GM18505 (cell line): ENCODE results near the gene DNPH1.

ENCODE experiments used
- ATAC-seq: cut with Tn5 transposase; IDR thresholded peaks from one replicate; pipeline ENCODE4 v1.9.1; 2021; ENCODE audit not compliant: unreplicated experiment
- POLR2A ChIP-seq: IDR thresholded peaks from 4 replicates; pipeline ENCODE4 v1.6.1; 2011; ENCODE audit warnings: borderline replicate concordance; ENCODE audit not compliant: insufficient read depth, insufficient read length; ENCODE audit errors: extremely low read depth

The DNPH1 gene

DNA sequence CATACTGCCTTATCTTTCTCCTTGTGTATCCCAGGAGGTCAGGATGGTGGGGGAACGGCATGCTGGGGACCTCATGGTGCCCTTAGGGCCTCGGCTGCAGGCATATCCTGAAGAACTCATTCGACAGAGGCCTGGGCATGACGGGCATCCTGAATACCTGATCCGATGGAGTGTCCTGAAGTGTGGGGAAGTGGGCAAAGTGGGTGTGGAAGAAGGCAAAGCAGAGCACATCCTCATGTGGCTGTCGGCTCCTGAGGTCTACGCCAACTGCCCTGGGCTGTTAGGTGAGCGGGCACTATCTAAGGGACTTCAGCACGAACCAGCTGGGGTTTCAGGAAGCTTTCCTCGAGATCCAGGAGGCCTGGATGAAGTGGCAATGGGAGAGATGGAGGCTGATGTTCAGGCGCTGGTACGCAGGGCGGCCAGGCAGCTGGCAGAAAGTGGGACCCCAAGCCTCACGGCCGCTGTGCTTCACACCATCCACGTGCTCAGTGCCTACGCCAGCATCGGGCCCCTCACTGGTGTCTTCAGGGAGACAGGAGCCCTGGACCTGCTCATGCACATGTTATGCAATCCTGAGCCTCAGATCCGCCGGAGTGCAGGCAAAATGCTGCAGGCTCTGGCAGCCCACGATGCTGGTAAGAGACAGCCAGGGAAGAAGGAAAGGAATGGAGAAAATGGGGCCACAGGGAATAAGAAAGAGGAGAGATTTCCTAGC, 44.9 kb downstream of the DNPH1 start:
- no peak for ATAC-seq

DNA sequence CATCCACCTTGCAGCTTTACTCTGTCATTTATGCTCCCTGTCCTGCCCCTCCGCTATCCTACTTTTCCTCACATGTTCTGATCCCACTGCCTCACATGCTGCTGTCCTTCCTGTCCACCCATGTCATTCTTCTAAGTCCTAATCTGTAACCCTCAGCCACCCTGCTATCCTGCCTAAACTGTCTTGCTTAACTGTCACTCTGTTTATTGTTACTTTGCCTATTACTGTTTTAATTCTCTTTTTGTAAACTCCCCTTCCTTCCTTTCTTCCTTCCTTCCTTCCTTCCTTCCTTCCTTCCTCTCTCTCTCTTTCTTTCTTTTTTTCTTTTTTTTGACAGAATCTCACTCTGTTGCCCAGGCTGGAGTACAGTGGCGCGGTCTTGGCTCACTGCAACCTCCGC, 45.8 kb downstream of the DNPH1 start:
- ATAC-seq: no peak
- no peak for TF ChIP-seq POLR2A

More for the DNA sequence above, 44.9 kb downstream of the DNPH1 start:
- TF ChIP-seq POLR2A: no peak

DNA sequence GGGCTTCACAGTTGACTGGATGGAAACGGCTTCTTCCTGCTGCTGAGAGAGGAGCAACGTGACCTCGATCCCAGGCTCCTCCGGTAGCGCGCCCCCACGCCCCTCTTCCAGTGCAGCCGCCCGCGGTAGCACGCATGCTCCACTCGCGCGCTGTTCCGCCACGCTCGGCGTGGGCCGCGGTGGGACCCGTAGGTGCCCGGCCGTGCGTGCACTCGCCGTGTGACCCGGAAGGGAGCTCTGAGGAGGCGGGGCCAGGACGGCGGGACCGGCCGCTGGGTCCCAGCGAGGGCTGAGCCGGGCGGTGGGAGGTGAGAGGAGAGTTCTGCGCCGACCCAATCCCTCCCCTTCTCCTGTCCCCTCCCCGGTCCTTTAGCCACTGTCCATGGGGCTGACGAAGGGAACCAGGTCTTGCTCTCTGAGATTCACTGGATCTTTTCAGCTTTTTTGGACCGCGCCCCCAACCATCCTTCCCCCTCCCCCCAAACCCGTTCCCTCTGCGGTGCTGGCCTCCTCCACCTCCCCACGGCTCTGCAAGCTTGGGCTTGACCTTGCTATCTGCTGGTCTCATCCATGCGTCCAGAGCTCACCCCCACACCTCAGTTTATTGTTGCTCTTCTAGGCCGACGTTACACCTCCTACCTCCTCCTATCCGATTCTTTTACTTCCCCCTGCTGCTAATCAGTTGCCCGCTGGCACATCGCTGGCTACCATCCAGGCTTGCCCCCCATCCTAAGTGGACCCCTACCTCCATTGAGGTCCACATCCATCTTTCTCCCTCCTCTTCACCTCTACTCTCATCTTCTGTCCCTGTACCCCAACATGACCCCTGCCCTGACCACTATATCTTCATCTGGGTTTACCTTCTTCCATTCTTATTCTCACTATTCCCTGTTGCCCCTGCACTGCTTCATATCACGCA, 47.1 kb downstream of the DNPH1 start, which contains the start of gene CUL9:
Gene CUL9 (plus strand): TSS at position 255 of the 919 bp plus-strand sequence. CDS start 2,115 bp downstream, outside the sequence.
- peak; percentile 90 for TF ChIP-seq POLR2A
- peak; percentile 90 for ATAC-seq

DNA sequence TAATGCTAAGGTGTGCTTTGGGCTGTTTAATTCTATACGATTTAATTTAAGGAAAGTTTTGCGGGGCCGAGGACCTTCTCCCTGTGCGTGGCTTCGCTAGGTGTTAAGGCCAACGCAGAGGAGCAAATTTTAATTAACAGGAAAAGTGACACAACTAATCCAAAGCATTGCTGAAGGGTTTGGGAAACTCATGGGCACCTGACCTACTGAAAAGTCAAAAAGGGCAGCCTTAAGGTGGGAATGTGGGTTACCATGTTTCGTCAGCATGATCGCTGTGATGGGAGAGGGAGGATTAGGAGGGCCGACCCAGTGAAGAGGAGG, 47.7 kb downstream of the DNPH1 start:
- TF ChIP-seq POLR2A: no peak
- ATAC-seq: no peak

DNA sequence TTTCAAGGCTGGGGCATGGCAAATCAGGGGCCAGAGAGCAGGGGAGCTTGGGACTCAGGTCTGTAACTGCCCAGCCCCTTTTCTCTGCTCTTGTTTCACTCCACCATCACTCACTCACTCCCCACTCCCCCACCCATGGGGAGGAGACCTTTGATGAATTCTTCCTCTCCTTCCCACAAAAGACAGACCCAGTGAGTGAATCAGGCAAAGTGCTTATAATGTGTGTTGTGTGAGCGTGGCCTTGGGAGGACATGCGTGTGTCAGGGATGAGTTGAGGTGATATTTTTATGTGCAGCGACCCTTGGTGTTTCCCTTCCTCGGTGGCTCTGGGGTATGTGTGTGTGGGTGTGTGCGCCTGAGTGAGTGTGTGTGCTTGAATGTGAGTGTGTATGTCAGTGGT, 48.3 kb downstream of the DNPH1 start:
- no peak for TF ChIP-seq POLR2A
- no peak for ATAC-seq

DNA sequence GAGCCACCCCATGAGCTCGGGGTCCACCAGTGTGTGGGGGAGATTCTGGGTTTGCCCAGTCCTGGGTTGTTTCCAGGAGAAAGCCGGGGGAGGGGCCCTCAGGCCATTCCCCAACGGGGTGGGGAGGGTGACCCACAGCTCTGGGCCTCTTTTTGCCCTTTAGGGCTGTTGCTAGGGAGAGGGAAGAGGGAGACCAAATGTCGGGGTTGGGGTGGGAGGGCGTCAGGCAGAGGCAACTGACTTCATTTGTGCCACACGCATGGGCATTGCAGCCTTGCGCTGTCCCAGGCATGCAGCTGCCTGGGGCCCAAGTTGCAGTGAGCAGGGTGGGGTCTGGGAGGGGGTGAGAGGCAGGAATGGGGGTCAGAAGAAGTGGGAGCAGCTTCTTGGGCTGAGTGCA, 49.2 kb downstream of the DNPH1 start:
- ATAC-seq: no peak

DNA sequence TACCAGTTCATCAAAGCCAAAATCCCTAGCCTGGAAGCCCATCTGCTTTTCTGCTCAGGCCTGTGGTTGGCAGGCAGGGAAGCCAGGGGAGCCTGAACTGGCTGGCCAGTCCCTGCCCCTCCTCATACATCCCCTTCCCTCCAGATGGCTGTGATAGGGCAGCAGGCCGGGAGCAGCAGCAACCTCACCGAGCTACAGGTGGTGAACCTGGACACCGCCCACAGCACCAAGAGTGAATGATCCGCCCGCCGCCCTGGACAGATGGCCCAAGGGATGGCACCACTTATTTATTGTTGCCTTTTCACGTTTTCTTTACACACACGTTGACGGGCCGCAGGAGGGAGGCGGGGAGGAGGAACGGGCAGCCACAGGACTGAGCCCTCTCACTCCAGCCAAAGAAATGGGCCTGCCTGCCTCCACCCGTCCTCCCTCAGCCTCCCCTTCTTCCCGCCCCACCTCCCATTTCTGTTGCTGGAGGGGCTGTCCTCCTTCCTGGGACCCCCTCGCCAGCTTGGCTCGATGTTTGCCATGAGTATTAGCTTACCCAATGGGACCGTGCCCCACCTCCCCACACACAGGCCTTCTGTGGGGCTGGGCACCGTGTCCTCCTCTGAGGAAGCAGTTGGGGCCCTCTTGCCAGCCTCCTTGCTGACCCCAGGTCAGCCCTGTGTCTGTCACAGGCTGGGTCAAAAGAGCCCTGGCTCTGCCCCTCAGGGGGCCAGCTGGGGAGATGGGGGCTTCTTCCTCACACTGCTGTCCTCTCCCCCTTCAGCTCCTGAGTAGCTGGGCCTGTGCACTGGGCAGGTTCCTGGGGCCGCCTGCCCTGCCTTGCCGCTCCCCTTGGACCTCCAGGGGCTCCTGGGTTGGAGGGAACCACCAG, 50.1 kb downstream of the DNPH1 start:
- ATAC-seq: no peak
- TF ChIP-seq POLR2A: no peak

More for the DNA sequence above, 49.2 kb downstream of the DNPH1 start:
- TF ChIP-seq POLR2A: no peak

DNA sequence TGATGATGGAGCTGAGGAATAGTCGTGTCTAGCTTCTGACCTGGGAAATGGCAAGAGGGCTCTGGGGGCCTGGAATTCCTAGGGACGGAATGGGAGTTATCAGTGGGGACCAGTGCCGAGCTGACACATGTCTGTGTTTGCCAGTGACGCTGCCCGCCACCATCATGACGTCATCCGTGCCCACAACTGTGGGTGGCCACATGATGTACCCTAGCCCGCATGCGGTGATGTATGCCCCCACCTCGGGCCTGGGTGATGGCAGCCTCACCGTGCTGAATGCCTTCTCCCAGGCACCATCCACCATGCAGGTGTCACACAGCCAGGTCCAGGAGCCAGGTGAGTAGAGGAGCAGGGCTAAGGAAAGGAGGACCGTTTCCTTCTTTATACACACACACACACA, 51.1 kb downstream of the DNPH1 start:
- ATAC-seq: no peak

DNA sequence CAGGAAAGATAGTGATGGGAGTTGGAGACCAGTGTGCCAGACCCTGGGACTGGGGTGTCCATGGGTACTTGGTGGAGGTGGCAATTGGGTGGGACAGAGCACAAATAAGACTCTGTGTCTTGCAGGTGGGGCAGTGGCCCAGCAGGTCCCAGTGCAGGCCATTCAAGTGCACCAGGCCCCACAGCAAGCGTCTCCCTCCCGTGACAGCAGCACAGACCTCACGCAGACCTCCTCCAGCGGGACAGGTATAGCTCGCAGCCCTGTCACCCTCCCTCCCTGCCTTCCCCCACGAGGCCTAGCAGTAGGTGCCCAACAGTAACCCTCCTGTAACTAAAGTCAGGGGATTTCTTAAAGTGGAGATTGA, 52.9 kb downstream of the DNPH1 start:
- no peak for ATAC-seq
- TF ChIP-seq POLR2A: no peak

More for the DNA sequence above, 51.1 kb downstream of the DNPH1 start:
- TF ChIP-seq POLR2A: no peak

DNA sequence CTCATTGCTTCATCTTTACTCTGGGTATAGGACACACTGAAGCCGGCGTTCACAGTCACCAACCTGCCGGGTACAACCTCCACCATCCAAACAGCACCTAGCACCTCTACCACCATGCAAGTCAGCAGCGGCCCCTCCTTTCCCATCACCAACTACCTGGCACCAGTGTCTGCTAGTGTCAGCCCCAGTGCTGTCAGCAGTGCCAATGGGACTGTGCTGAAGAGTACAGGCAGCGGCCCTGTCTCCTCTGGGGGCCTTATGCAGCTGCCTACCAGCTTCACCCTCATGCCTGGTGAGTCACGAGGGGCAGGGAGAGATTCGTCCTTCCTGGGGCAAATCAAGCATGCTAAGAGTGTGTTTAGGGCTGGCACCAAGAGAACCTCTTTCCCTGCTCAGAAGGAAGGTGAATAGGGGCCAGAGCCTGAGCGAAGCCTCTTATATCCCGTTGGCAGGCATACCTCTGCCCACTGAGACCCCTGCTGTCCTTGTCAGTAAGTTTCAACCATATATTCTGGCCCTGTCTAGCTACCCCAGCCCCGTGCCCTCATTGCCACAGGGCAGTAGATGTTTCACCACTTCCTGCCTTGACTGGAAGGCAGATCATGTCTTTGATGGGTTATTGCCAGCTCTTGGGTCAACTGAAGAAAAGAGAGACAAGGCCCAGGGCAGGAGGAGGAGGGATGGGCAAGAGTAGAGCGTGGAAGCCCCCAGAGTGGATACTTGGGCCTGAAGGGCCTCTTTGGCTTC, 53.4 kb downstream of the DNPH1 start:
- ATAC-seq: no peak
- no peak for TF ChIP-seq POLR2A
